Neural progenitor cell (in vitro differentiated cells): ENCODE data around the gene CPXM2. TPM values are rescaled to one million over a fixed set of nuclear protein-coding genes. Genes with fewer than 3 reads are reported as not detected.

ENCODE experiments used
- DNase-seq: peaks from one replicate; pipeline ENCODE4 v3.0.0-alpha.2; 2016; ENCODE audit warnings: low spot score
- H2AFZ ChIP-seq: fragments of 200-600 bp; sonication (generic); replicated peaks from 2 replicates; pipeline ENCODE4 v1.6.1; 2016; ENCODE audit warnings: antibody characterized with exemption
- H3F3A ChIP-seq: fragments of 200-600 bp; sonication (generic); 2 replicates; pipeline ENCODE4 v1.6.1; 2016; ENCODE audit warnings: antibody characterized with exemption, low read depth
- H3K27ac ChIP-seq: fragments of 200-600 bp; sonication (generic); 2 replicates; pipeline ENCODE4 v1.5.1; 2016; ENCODE audit warnings: mild to moderate bottlenecking
- H3K27me3 ChIP-seq: fragments of 200-600 bp; sonication (generic); 2 replicates; pipeline ENCODE4 v1.6.1; 2016; ENCODE audit warnings: mild to moderate bottlenecking, moderate library complexity
- H3K36me3 ChIP-seq: fragments of 200-600 bp; sonication (generic); 2 replicates; pipeline ENCODE4 v1.5.1; 2016
- H3K4me1 ChIP-seq: fragments of 200-600 bp; sonication (generic); 2 replicates; pipeline ENCODE4 v1.6.1; 2016; ENCODE audit warnings: mixed run types
- H3K4me2 ChIP-seq: fragments of 200-600 bp; sonication (generic); 2 replicates; pipeline ENCODE4 v1.6.1; 2016
- H3K4me3 ChIP-seq: fragments of 200-600 bp; sonication (generic); 2 replicates; pipeline ENCODE4 v1.5.1; 2016
- H3K79me2 ChIP-seq: fragments of 200-600 bp; sonication (generic); 2 replicates; pipeline ENCODE4 v1.6.1; 2016; ENCODE audit warnings: low read depth
- H3K9ac ChIP-seq: fragments of 200-600 bp; sonication (generic); 2 replicates; pipeline ENCODE4 v1.6.1; 2016
- H3K9me3 ChIP-seq: fragments of 200-600 bp; sonication (generic); 2 replicates; pipeline ENCODE4 v1.5.1; 2016; ENCODE audit warnings: low read depth
- H4K20me1 ChIP-seq: fragments of 200-600 bp; sonication (generic); 2 replicates; pipeline ENCODE4 v1.6.1; 2016; ENCODE audit warnings: low read depth
- H3K27ac Mint-ChIP-seq: 3 replicates; pipeline ENCODE4 v1.8.0; 2021; ENCODE audit warnings: mixed read lengths
- H3K27me3 Mint-ChIP-seq: 2 replicates; pipeline ENCODE4 v1.8.0; 2022; ENCODE audit warnings: low read depth, mild to moderate bottlenecking, inconsistent platforms, moderate library complexity, mixed read lengths; ENCODE audit not compliant: insufficient read depth
- H3K36me3 Mint-ChIP-seq: 3 replicates; pipeline ENCODE4 v1.8.0; 2021; ENCODE audit warnings: mixed read lengths
- H3K4me1 Mint-ChIP-seq: 3 replicates; pipeline ENCODE4 v1.8.0; 2021; ENCODE audit warnings: mixed read lengths
- H3K4me3 Mint-ChIP-seq: 3 replicates; pipeline ENCODE4 v1.8.0; 2021; ENCODE audit warnings: mild to moderate bottlenecking, moderate library complexity, mixed read lengths
- H3K9me3 Mint-ChIP-seq: 3 replicates; pipeline ENCODE4 v1.8.0; 2020; ENCODE audit warnings: mixed read lengths
- EZH2 ChIP-seq: fragments of 200-600 bp; sonication (generic); IDR thresholded peaks from 2 replicates; pipeline ENCODE4 v1.6.1; 2017; ENCODE audit warnings: antibody characterized with exemption, mild to moderate bottlenecking, moderate library complexity
- EZH2phosphoT487 ChIP-seq: fragments of 200-600 bp; sonication (generic); IDR thresholded peaks from 2 replicates; pipeline ENCODE4 v1.6.1; 2017; ENCODE audit warnings: antibody characterized with exemption
- total RNA-seq: library from RNA; depleted of rRNA; stranded (reverse); fragments of >200 nt; gene quantifications from 2 replicates; pipeline ENCODE4 v1.2.3, GENCODE V29; 2015; ENCODE audit warnings: low replicate concordance
- TF ChIP-seq, protein P1 (sequence below): fragments of 200-600 bp; sonication (generic); IDR thresholded peaks from 2 replicates; pipeline ENCODE4 v1.5.1; 2017; ENCODE audit warnings: antibody characterized with exemption, mild to moderate bottlenecking

The CPXM2 gene
- total RNA-seq, 1 donor from 2014 or later = not detected

DNA sequence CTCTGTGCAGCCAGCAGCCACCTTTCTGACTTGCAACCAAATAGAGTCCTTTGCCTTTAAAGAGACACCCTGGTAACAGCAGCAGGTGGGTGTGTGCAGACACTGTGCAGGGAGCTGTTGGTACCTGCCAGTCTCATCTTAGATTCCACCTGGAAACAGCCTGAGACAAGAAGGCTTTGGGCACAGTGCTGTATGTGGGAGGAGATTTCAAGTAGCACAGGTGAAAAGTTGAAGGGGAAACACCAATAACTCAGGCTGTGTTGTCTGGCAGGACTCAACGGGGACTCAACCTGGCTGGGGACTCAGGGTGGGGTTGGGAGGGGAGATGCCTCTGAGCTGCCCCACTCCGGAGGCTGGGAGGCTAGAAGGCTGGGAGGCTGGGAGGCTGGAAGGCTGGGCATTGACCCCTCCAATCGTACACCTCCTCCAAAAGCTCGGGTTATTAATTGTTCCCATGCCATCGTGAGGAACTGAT is 6.7 kb downstream of the CPXM2 start:
- no peak overlapping the region for H3K27ac ChIP-seq
- H3K9ac ChIP-seq = no peak overlapping the region
- TF ChIP-seq EZH2phosphoT487 = no peak
- TF ChIP-seq, protein P1, sequence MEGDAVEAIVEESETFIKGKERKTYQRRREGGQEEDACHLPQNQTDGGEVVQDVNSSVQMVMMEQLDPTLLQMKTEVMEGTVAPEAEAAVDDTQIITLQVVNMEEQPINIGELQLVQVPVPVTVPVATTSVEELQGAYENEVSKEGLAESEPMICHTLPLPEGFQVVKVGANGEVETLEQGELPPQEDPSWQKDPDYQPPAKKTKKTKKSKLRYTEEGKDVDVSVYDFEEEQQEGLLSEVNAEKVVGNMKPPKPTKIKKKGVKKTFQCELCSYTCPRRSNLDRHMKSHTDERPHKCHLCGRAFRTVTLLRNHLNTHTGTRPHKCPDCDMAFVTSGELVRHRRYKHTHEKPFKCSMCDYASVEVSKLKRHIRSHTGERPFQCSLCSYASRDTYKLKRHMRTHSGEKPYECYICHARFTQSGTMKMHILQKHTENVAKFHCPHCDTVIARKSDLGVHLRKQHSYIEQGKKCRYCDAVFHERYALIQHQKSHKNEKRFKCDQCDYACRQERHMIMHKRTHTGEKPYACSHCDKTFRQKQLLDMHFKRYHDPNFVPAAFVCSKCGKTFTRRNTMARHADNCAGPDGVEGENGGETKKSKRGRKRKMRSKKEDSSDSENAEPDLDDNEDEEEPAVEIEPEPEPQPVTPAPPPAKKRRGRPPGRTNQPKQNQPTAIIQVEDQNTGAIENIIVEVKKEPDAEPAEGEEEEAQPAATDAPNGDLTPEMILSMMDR = no peak
- TF ChIP-seq EZH2 = no peak
- no peaks in the 10 kb centered on the region for H3K79me2 ChIP-seq
- H3K4me1 ChIP-seq = peaks cover 5% of the 10 kb centered on the region
- H3K36me3 ChIP-seq = no peaks in the 10 kb centered on the region
- no peaks in the 10 kb centered on the region for H4K20me1 ChIP-seq
- H3K27me3 ChIP-seq = peaks cover 18% of the 10 kb centered on the region
- H3K4me3 ChIP-seq = no peak overlapping the region
- no peak overlapping the region for H3K4me2 ChIP-seq
- H3F3A ChIP-seq = no peaks in the 10 kb centered on the region
- Mint-ChIP-seq H3K9me3 (no peaks in the 10 kb centered on the region), H3K27ac (no peak overlapping the region), H3K27me3 (peaks cover 10% of the 10 kb centered on the region), H3K4me1 (no peaks in the 10 kb centered on the region), H3K4me3 (no peak overlapping the region), H3K36me3 (no peaks in the 10 kb centered on the region)
- H2AFZ ChIP-seq = no peak overlapping the region
- no peak for DNase-seq
- no peaks in the 10 kb centered on the region for H3K9me3 ChIP-seq

DNA sequence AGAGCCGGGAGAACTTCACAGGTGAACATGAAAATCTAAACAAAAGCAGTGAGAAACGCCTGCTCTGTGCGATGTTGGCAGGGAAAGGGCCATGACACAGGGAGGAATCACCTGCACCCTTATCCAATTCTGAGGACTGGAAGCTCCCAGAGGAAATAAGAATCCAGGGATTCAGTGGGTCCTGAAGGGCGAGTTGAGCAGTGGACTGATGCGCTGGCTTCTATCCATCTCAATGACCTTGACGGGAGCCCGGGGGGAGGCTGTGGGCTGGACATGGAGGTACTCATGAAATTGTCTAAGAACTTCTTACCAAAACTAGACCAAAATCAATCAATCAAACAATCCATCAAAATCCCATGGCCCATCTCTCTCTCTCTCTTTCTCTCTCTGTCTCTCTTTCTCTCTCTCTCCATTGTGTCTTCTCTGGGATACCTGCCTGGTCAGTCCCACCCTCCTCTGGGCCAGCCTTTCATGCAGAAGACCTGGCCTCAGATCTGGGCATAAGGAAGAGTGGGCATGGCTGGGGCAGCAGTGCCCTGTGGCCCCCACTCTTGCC is 7.2 kb downstream of the CPXM2 start:
- Histone ChIP-seq H2AFZ (no peak overlapping the region), H3K4me1 (peaks cover 5% of the 10 kb centered on the region), H3K9ac (no peak overlapping the region), H3F3A (no peaks in the 10 kb centered on the region), H3K4me2 (no peak overlapping the region), H3K79me2 (no peaks in the 10 kb centered on the region), H3K27ac (no peak overlapping the region), H3K4me3 (no peak overlapping the region), H3K9me3 (no peaks in the 10 kb centered on the region), H3K36me3 (no peaks in the 10 kb centered on the region), H4K20me1 (no peaks in the 10 kb centered on the region), H3K27me3 (peaks cover 13% of the 10 kb centered on the region)
- H3K9me3 Mint-ChIP-seq = no peaks in the 10 kb centered on the region
- H3K4me1 Mint-ChIP-seq = no peaks in the 10 kb centered on the region
- peaks cover 9% of the 10 kb centered on the region for H3K27me3 Mint-ChIP-seq
- DNase-seq = no peak
- no peak overlapping the region for H3K4me3 Mint-ChIP-seq
- H3K36me3 Mint-ChIP-seq = no peaks in the 10 kb centered on the region
- TF ChIP-seq EZH2 (no peak), EZH2phosphoT487 (no peak)
- TF ChIP-seq, protein P1 = no peak
- H3K27ac Mint-ChIP-seq = no peak overlapping the region

DNA sequence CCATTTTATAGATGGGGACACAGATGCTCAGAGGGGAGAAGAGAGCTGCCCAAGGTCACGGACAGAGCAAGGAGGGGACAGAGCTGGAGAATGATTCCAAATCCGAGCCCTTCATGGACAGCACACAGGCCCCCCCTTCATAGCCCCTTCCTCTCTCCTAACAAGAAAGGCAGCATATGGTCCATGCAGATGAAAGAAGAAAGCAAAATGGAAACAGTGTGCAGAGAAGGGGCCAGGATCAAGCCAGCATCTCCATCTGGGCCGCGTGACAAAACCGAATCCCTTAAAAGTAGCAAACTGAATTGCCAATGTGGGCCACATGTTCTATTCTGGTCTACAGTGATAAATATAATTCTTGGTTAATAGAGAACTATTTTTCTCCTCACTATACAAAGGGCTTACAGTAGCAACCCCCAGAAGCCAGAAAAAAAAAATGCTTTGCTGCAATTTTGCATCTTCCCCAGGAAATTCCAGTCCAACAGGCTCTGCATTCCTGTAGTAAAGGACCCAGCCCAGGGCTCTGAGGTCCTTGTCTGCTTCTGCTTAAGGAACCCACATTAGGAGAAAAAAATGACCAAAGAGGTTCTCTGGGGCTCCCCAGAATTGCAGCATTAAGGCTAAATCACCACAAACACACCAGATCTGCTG is 7.8 kb downstream of the CPXM2 start:
- Mint-ChIP-seq H3K27me3 (peaks cover 5% of the 10 kb centered on the region), H3K36me3 (no peaks in the 10 kb centered on the region), H3K4me3 (no peak overlapping the region), H3K27ac (no peak overlapping the region), H3K9me3 (no peaks in the 10 kb centered on the region), H3K4me1 (no peaks in the 10 kb centered on the region)
- no peak overlapping the region for H3K4me3 ChIP-seq
- no peaks in the 10 kb centered on the region for H3K36me3 ChIP-seq
- H2AFZ ChIP-seq = no peak overlapping the region
- peaks cover 5% of the 10 kb centered on the region for H3K4me1 ChIP-seq
- H3F3A ChIP-seq = no peaks in the 10 kb centered on the region
- no peak for DNase-seq
- peaks cover 6% of the 10 kb centered on the region for H3K27me3 ChIP-seq
- no peak overlapping the region for H3K9ac ChIP-seq
- no peaks in the 10 kb centered on the region for H4K20me1 ChIP-seq
- TF ChIP-seq, protein P1 = no peak
- TF ChIP-seq EZH2phosphoT487 (no peak), EZH2 (no peak)
- H3K9me3 ChIP-seq = no peaks in the 10 kb centered on the region
- no peaks in the 10 kb centered on the region for H3K79me2 ChIP-seq
- H3K4me2 ChIP-seq = no peak overlapping the region
- no peak overlapping the region for H3K27ac ChIP-seq
